ENCODE measurements around the gene MAP6. TPM values are rescaled to one million over a fixed set of nuclear protein-coding genes. Genes with fewer than 3 reads are reported as not detected.
A peak's percentile ranks its signal among the peaks of the same experiment; 100 is the strongest.

MAP6 gene
- total and polyA plus RNA-seq, 9 of the 15 experiments (the other 6 are each of a cell fraction or from before 2014, with no cell fraction given): not detected

- no peak for TF ChIP-seq CHD7 (IDR thresholded peaks at IDR 0.05; ENCODE audit: low read depth, low read length)
- peak; percentile 63 for TF ChIP-seq NFYB (IDR thresholded peaks at IDR 0.05; ENCODE audit: extremely low read depth, insufficient read length)
- TF ChIP-seq ARID4B (CRISPR knock-in tag; IDR thresholded peaks at IDR 0.05): peak; percentile 47; the same call in 1 of the 2 replicates
- TF ChIP-seq FOS (IDR thresholded peaks at IDR 0.05; ENCODE audit: extremely low read depth, insufficient read length): no peak
- peak; percentile 46; the same call in 1 of the 2 replicates for TF ChIP-seq NCOA1 (IDR thresholded peaks at IDR 0.05; ENCODE audit: low read depth)
These were observed 106.6 kb downstream of the MAP6 start, which contains the start of gene SERPINH1 (continued) for GRCh38 chr11:75562048-75562835.

All from K562 (cell line).